NK-92 (cell line): ENCODE data around the gene GHR.

Source experiments
- DNase-seq: peaks from one replicate; lab custom pipeline; 2025; ENCODE audit not compliant: unreplicated experiment; lab: John Stamatoyannopoulos, UW

The GHR gene

GRCh38 chr5:42461507-42461906 lies 38.3 kb downstream of the GHR start:
- DNase-seq = no peak

- no peak for DNase-seq
These were observed 38.8 kb downstream of the GHR start for GRCh38 chr5:42462083-42462482.

GRCh38 chr5:42467572-42467971 lies 44.3 kb downstream of the GHR start:
- DNase-seq = no peak

GRCh38 chr5:42467981-42468524 lies 44.8 kb downstream of the GHR start:
- DNase-seq = no peak

- DNase-seq = no peak
These were observed 60.4 kb downstream of the GHR start for GRCh38 chr5:42483472-42484154.

GRCh38 chr5:42487077-42487476 lies 63.8 kb downstream of the GHR start:
- DNase-seq = no peak

- DNase-seq = no peak
These were observed 64.6 kb downstream of the GHR start for GRCh38 chr5:42487821-42488220.

GRCh38 chr5:42490831-42491230 lies 67.6 kb downstream of the GHR start:
- DNase-seq = no peak

GRCh38 chr5:42491699-42492098 lies 68.5 kb downstream of the GHR start:
- no peak for DNase-seq

- DNase-seq = no peak
These were observed 69.7 kb downstream of the GHR start for GRCh38 chr5:42492974-42493373.

GRCh38 chr5:42494414-42494813 lies 71.2 kb downstream of the GHR start:
- DNase-seq = no peak

GRCh38 chr5:42495914-42496313 lies 72.7 kb downstream of the GHR start:
- no peak for DNase-seq

- DNase-seq = no peak
These were observed 73.3 kb downstream of the GHR start for GRCh38 chr5:42496397-42497156.

- DNase-seq = no peak
These were observed 74.8 kb downstream of the GHR start for GRCh38 chr5:42498000-42498399.

- DNase-seq = no peak
These were observed 75.8 kb downstream of the GHR start for GRCh38 chr5:42499016-42499415.

- no peak for DNase-seq
These were observed 76.9 kb downstream of the GHR start for GRCh38 chr5:42500003-42500599.

- DNase-seq = no peak
These were observed 79.6 kb downstream of the GHR start for GRCh38 chr5:42502613-42503470.

- no peak for DNase-seq
These were observed 83.4 kb downstream of the GHR start for GRCh38 chr5:42506662-42507061.

- no peak for DNase-seq
These were observed 84.3 kb downstream of the GHR start for GRCh38 chr5:42507451-42508097.

- no peak for DNase-seq
These were observed 90.0 kb downstream of the GHR start for GRCh38 chr5:42513246-42513645.

GRCh38 chr5:42514754-42515153 lies 91.5 kb downstream of the GHR start:
- DNase-seq = no peak
